ENCODE measurements around the gene PLXNA2.

DNA sequence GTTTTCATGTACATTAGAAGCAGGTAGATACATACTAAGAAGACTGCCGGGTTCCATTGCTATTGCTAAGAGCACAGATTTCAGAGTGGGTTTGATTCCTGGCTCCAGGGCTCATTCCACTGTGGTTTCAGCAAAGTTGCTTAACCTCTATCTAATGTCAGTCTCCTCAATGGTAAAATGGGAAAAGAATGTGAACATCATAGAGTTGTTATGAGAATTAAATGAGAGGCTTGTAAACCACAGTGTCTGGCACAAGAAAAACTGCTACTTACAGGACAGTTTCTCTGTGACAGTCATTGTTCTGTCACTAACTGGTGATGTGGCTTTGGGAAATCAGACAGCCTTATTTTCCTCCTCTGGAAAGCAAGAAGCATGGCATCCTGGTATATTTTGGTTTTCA is 10.7 kb upstream of the PLXNA2 start:
- TF ChIP-seq, protein P1, sequence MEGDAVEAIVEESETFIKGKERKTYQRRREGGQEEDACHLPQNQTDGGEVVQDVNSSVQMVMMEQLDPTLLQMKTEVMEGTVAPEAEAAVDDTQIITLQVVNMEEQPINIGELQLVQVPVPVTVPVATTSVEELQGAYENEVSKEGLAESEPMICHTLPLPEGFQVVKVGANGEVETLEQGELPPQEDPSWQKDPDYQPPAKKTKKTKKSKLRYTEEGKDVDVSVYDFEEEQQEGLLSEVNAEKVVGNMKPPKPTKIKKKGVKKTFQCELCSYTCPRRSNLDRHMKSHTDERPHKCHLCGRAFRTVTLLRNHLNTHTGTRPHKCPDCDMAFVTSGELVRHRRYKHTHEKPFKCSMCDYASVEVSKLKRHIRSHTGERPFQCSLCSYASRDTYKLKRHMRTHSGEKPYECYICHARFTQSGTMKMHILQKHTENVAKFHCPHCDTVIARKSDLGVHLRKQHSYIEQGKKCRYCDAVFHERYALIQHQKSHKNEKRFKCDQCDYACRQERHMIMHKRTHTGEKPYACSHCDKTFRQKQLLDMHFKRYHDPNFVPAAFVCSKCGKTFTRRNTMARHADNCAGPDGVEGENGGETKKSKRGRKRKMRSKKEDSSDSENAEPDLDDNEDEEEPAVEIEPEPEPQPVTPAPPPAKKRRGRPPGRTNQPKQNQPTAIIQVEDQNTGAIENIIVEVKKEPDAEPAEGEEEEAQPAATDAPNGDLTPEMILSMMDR (conservative IDR thresholded peaks at IDR 0.05): no peak
- no peak for TF ChIP-seq EZH2 (IDR thresholded peaks at IDR 0.05; ENCODE audit: low read depth)

Measured in PC-9 (cell line).